Thyroid gland (tissue), 4 donors: ENCODE data around the gene PTPRN2.

Experiments used
- CTCF ChIP-seq, 6 experiments: fragments of 200-600 bp in 3 of 6; fragments of 450-650 bp in 3 of 6; sonication (generic) in 3 of 6; IDR thresholded peaks; one replicate each; pipeline ENCODE4 v1.5.1; 2016 to 2019; ENCODE audit warnings: antibody characterized with exemption in 6 of 6, mild to moderate bottlenecking in 2 of 6, inconsistent platforms in 1 of 6, moderate library complexity in 1 of 6
- POLR2A ChIP-seq, 2 donors: fragments of 450-650 bp; IDR thresholded peaks; one replicate each; pipeline ENCODE4 v1.6.1; 2017; ENCODE audit warnings: antibody characterized with exemption in 2 of 2, mild to moderate bottlenecking in 2 of 2, moderate library complexity in 1 of 2

GRCh38 chr7:158186406-158186805 lies 401.2 kb downstream of the PTPRN2 start:
- TF ChIP-seq CTCF (IDR thresholded peaks at IDR 0.05), result no peak
- TF ChIP-seq POLR2A (IDR thresholded peaks at IDR 0.05), result no peak
